Kidney epithelial cell (primary cell): ENCODE results near the gene NTM. TPM values are rescaled to one million over a fixed set of nuclear protein-coding genes. Genes with fewer than 3 reads are reported as not detected.

Experiments used
- DNase-seq: peaks from one replicate; pipeline ENCODE4 v3.0.0-alpha.2; 2010; ENCODE audit warnings: low read depth
- H3K27me3 ChIP-seq: 2 replicates; pipeline ENCODE4 v1.6.0; 2011; ENCODE audit warnings: low read length; ENCODE audit not compliant: control insufficient read depth, insufficient read depth
- H3K36me3 ChIP-seq: 2 replicates; pipeline ENCODE4 v1.5.1; 2011; ENCODE audit warnings: low read length; ENCODE audit not compliant: control insufficient read depth, insufficient read depth
- H3K4me3 ChIP-seq: 2 replicates; pipeline ENCODE4 v1.5.1; 2011; ENCODE audit warnings: low read depth, mild to moderate bottlenecking, control low read depth, low read length
- CTCF ChIP-seq: IDR thresholded peaks from 2 replicates; pipeline ENCODE4 v1.5.1; 2011; ENCODE audit warnings: mild to moderate bottlenecking, moderate library complexity, low read length, control low read depth, inconsistent platforms; ENCODE audit not compliant: insufficient read depth, poor library complexity, severe bottlenecking
- total RNA-seq: library from RNA; depleted of rRNA; stranded (reverse); fragments of >200 nt; gene quantifications from 2 replicates; pipeline ENCODE4 v1.2.3, GENCODE V29; 2015

Gene NTM
- total RNA-seq, 1 donor from 2014 or later, result 111 TPM

- TF ChIP-seq CTCF, result no peak
- no peak overlapping the region for H3K4me3 ChIP-seq
- H3K27me3 ChIP-seq, result peaks cover 4% of the 10 kb centered on the region
- H3K36me3 ChIP-seq, result no peaks in the 10 kb centered on the region
- no peak for DNase-seq
Measured at GRCh38 chr11:131662993-131663392, 292.6 kb downstream of the NTM start.

GRCh38 chr11:131663405-131664200 is 293.2 kb downstream of the NTM start:
- DNase-seq, result no peak
- H3K36me3 ChIP-seq, result no peaks in the 10 kb centered on the region
- no peak overlapping the region for H3K4me3 ChIP-seq
- TF ChIP-seq CTCF, result no peak
- peaks cover 4% of the 10 kb centered on the region for H3K27me3 ChIP-seq

GRCh38 chr11:131664293-131664692 is 293.9 kb downstream of the NTM start:
- TF ChIP-seq CTCF, result no peak
- H3K4me3 ChIP-seq, result no peak overlapping the region
- H3K36me3 ChIP-seq, result no peaks in the 10 kb centered on the region
- DNase-seq, result no peak
- peaks cover 2% of the 10 kb centered on the region for H3K27me3 ChIP-seq

- TF ChIP-seq CTCF, result no peak
- no peaks in the 10 kb centered on the region for H3K36me3 ChIP-seq
- no peak overlapping the region for H3K4me3 ChIP-seq
- no peak for DNase-seq
- peaks cover 2% of the 10 kb centered on the region for H3K27me3 ChIP-seq
Measured at GRCh38 chr11:131664816-131665215, 294.4 kb downstream of the NTM start.

GRCh38 chr11:131665344-131665968 is 295.0 kb downstream of the NTM start:
- H3K27me3 ChIP-seq, result peaks cover under 1% of the 10 kb centered on the region
- DNase-seq, result no peak
- H3K4me3 ChIP-seq, result no peak overlapping the region
- no peaks in the 10 kb centered on the region for H3K36me3 ChIP-seq
- TF ChIP-seq CTCF, result no peak
